ENCODE measurements around the gene KIAA0825. TPM values are rescaled to one million over a fixed set of nuclear protein-coding genes. Genes with fewer than 3 reads are reported as not detected.
A peak's percentile ranks its signal among the peaks of the same experiment; 100 is the strongest.
"Not testable (repeated sequence)": the region's sequence is repeated elsewhere in the genome, so short reads cannot be mapped to it uniquely, and the experiment has no call there.

The KIAA0825 gene
- polyA plus RNA-seq, 1 donor, result 5.2 TPM

DNA sequence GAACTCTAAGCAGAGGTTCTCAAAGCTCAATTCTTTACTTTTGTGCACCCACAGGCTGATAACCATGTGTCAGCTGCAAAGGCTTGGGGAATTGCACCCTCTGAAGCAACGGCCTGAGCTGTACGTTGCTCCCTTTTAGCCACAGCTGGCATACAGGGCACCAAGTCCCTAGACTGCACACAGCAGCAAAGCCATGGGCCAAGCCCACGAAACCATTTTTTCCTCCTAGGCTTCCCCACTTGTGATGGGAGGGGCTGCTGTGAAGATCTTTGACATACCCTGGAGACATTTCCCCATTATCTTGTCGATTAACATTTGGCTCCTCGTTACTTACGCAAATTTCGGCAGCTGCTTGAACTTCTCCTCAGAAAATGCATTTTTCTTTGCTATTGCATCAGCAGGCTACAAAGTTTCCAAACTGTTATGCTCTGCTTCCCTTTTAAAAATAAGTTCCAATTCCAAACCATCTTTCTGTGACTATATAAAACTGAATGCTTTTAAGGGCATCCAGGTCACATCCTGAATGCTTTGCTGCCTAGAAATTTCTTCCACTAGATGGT lies 23.0 kb downstream of the KIAA0825 start:
- DNase-seq, result no peak

DNA sequence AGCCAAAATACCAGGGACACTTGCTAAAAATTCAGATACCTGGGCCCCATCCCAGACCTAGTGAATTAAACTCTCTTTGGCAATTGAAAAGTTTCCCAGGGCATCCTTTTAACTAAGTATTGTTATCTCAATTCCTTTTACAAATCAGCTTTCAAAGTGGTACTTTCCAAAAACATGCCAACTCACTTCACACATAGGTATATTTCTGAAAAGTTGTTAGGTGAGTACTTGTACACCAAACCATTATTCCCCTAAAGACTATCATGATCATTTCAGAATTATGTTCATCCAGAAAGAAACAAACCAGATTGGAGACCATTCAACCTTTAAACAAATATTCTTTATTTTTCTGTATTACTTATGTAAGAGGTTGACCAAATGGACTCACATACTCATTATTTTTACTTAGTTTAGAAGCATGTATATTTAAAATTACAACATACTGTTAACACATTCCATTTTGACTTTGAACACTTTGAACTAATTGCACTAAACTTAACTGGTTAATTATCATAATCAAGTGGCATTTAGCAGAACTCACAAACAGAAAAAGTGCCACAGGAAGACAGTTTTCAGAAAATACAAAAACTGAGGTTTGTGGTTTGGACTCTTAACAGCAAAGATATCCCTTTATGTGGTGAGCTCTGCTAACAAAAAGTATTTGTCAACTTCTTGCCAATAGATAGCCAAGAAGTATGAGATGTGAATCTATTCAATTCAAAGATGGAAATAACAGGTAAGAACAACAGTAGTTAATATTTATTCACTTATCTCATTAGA lies 40.7 kb downstream of the KIAA0825 start:
- no peak for DNase-seq

DNA sequence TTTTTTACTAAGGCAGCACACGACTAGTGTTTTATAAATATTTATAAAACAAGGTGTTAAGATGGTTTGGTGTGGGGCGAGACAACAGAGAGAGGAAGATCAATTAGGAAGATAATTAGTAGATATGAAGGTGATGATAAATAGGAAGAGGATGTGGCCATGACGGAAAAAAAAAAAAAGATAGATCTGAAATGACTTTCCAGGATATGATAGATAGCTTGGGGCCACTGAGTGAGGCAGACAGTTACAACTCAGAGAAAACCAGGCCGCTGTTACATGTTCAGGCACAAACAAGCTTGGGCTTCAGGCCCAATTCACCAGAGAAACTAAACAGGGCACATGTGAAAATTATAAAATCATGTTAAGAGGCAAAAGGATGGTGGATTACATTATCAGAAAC lies 43.2 kb downstream of the KIAA0825 start:
- DNase-seq, result no peak

DNA sequence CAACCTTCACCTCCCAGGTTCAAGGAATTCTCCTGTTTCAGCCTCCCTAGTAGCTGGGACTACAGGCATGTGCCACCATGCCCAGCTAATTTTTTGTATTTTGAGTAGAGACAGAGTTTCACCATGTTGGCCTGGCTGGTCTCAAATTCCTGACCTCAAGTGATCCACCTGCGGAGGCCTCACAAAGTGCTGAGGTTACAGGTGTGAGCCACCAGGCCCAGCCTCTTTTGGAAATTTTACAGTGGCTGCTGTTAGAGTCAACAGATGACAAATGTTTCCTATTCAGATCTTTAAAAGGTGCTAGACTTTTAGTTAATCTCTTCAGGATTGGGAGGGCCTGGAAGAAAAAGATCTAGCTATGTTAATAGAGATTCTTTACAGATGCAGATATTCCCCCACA lies 45.1 kb downstream of the KIAA0825 start:
- DNase-seq, result not testable (repeated sequence)

DNA sequence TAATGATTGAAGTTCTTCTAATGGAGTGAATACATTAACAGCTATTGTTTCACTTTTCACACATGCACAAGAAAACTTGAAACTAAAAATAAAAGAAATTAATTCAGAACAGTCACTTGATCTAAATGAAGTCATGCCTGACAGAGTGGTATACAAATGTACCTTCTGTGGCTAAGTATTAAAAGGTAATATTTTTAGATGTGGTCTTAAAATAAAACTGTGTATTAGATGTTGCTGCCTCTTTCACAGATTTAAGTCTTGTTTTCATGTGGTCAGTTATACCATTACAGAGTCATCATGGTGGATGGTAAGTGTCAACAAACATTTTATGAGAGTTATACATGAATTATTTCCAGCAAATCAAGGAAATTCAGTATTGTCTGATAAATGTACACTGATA lies 47.0 kb downstream of the KIAA0825 start:
- DNase-seq, result no peak

DNA sequence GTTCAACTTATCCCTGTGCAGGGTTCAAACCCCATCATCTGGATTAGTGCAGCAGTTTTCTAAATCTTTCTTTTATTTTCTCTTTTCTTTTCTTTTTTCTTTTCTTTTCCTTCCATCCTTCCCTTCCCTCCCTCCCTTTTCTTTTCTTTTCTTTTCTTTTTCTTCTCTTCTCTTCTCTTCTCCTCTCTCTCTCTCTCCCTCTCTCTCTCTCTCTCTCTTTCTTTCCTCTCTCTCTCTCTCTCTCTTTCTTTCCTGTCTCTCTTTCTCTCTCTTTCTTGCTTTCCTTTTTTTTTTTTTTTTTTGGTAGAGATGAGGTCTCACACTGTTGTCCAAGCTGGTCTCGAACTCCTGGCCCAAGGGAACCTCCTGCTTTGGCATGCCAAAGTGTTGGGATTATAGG lies 53.6 kb downstream of the KIAA0825 start:
- DNase-seq, result no peak

DNA sequence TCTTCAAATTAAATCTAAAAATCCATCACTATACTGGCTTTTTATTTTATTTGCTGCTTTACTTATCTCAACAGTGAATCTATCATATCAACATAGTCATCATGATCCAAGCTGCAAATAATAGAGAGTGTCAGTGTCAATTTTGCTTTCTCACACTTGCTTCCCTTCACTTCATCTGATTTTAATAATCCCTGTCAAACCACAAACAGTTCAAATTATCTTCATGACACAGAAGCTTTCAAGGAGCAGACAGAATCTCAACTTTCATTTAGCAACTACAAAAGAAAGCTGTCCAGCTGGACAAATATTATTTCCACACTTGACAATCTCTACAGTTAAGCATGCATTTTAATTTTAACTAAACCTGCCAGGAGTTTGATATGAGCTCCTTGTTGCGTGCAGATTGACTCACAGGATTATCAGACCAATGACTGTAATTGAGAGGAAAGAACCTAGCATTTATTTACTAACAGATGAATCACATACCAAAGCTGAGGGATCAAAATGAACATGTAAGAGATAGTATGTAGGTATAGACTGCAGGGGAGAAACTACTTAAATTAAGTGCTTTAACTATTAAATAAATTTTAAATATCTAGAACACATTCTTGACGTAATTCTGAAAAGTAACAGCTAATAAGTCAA lies 56.0 kb downstream of the KIAA0825 start:
- no peak for DNase-seq

DNA sequence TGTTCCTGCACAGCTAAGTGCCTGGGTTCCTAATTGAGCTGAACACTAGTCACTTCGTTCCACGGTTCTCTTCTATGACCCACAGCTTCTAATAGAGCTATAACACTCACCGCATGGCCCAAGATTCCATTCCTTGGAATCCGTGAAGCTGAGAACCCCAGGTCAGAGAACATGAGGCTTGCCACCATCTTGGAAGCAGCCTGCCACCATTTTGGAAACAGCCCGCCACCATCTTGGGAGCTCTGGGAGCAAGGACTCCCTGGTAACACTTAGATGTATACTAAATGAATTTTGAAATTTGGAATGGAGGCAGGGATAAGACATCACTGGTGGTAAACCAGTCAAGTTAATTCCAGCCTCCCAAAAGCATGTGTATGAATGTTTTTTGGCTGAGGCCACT lies 60.4 kb downstream of the KIAA0825 start:
- no peak for DNase-seq

DNA sequence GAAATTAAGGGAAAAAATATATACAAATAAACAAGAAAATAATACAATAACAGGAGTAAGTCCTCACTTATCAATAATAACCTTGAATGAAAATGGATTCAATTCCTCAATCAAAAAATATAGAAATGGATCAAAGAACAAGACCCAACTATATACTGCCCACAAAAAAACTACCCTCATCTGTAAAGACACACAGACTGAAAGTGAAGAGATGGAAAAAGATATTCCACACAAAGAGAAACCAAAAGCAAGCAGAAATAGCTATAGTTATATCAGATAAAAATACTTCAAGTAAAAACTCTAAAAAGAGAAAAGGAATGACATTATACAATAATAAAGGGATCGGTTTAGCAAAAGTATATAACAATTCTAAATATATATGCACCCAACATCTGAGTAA lies 66.5 kb downstream of the KIAA0825 start:
- no peak for DNase-seq

DNA sequence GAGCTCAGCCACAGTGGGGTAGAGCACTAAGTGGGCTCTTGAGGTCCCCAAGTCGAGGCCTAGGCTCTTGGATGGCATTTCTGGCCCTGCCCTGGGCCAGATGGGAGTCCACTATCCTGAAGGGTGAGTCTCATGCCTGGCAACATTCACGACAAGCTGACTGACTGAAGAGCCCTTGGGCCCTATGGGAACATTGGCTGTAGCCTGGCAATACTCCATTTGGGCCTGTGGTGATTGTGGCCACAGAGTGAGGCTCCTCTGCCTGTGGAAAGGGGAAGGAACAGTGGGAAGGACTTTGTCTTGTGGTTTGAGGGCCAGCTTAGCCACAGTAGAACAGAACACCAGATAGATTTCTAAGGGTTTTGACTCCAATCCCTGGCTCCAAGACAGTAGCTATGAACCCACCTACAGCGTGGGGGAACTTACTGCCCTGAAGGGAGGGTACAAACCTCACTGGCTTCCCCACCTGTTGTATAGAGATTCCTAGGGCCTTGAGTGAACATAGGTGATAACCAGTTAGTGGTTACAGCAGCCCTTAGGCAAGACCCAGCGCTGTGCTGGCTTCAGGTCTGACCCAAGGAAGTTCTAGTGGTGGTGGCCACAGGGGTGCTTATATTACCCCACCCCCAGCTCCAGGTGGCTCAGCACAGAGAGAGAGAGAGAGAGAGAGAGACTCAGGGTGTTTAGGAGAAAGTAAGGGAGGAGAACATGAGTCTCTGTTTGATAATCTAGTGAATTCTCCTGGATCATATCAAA lies 72.4 kb downstream of the KIAA0825 start:
- no peak for DNase-seq

DNA sequence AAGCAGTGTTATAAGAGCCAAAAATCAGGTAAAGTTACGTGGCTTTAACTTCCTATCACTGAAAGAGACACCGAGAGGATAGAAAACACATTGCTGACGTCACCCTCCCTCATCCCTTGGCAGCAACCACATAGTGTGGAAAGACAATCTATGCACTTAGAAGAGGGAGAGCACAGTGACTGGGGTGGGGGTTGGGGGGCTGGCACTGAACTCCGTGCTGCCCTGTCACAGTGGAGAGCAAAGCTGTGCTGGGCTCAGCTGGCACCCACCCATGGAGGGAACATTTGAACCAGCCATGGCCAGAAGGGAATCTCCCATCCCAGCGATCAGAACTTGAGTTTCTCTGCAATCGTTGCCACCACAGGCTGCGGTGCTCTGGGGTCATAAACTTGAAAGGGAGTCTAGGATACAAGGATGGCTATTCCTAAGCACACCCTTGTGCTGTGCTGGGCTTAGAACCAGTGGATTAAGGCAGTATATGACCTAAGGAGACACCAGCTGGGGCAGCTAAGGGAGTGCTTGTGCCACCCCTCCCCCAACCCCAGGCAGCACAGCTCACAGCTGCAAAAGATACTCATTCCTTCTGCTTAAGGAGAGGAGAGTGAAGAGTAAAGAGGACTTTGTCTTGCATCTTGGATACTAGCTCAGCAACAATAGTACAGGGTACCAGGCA lies 73.4 kb downstream of the KIAA0825 start:
- no peak for DNase-seq

DNA sequence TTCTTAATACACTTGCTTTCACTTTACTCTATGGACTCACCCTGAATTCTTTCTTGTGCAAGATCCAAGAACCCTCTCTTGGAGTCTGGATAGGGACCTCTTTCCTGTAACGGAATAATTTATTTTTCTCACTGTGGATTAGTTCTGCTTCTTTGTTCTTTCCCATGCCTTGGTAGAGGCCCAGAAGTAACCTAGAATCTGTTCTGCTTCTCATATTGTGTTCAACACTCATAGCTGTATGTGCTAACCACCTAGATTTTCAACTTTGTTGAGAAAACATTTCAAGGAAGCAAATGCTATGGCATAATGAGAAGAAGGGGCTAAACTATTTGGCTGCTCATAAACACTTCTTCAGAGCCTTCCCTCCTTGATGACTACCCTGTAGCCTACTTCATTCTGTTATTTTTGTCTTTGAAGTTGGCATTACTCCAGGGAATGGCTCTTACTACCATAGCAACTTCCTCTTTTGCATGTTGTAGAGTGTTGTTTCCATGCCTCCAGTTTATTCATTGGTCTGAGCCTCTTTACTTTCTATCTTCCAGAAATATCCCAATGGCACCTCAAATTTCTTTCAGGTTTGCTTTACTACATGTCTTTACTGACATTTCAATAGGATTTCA lies 74.3 kb downstream of the KIAA0825 start:
- no peak for DNase-seq

DNA sequence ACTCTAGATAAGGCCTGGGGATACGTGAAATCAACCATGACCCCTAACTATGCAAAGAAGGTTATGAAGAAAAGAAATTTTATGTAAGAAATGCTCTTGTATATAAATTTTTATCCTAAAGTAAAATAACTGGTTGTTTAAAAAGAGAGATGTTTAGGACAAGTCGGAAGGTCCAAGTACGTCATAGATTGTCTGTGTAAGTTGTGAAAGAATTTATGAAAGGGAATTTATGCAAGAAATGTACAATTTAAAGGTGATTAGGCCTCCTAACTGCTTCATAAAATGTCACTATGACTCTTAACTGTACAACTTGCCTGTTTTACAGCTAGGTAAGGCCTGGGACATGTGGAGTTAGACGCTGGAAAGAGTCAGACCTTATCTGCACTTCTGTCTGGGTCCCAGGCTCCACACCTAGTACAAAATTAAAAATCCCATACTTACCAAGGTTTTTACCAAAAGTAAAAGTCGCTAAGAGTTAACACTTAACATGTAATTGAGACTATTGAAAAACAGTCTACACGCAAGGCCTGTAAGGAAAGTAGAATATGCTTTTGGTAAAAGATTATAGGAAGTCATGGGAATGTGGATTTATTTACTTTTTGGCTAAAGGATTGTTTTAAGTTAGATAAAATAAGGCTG lies 77.4 kb downstream of the KIAA0825 start:
- DNase-seq, result no peak

DNA sequence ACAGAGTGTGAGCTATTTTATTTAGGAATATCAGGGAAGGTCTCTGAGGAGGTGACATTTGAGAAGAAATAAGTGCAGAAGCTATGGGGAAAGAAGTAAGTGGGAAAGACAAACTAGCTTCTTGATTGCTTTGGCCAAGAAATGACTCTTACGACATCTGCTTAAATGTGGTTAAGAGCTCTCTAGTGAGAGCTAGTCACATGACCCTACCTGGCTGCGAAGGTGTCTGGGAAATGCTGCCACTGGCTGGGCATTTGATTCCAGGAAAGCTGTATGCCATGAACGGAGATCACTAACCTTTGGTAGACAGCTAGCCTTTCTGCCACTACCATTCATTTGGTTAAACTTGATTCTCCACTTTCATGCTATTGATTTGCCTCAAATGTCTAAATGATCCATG lies 80.1 kb downstream of the KIAA0825 start:
- no peak for DNase-seq

DNA sequence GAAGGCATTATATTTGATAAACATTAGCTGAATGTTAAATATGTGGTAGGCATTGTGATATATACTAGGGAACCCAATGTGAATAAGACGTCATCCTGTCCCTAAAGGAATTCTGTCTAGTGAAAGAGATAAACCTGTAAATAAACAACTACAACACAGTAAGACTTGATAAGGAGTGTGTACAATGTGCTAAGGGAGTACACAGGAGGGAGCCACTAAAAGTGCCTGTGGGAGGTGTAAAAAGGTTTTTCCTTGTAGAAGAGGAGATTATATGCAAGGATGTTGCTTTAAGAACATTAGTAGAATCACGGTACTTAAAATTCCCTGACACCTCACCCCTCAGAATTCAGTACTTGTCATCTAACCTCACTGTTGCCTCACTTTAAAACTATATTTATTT lies 91.7 kb downstream of the KIAA0825 start:
- no peak for DNase-seq

DNA sequence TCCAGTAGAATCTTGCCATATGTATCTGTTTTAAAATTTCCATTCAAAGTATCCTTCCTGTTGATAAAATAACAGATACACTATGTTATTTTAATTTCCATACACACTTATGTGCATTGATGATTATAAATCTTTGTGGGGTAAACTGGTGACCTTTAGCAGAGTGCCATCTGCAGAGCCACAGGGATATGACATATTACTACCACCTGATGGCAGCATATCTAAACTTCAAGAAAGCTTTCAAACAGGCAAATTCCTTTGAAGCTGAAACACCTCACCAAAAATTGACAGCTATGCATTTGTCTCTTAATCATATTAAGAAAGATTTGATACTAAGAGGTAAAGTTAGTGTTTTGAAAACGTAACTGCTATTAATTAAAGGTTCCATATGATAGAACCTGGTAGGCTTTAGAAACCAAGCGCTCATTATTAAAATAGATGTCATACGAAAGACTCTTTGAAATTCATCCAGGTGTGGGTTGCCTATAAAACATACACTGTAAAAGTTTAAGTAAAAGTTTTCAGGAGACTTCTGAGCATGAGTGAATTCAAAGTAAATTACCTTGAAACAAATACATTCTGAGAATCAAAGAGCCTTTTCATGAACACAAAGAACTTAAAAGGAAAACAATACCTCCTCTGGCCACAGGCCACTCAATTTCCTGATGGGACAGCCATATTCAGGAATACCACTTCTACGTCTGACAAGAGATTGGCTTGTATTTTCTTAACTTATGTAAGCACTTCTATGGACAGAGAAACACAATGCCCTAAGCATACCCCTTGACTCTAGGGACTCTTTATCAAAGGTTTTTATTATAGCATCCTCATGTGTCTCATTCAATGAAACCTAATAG lies 93.3 kb downstream of the KIAA0825 start:
- DNase-seq, result peak; percentile 12

DNA sequence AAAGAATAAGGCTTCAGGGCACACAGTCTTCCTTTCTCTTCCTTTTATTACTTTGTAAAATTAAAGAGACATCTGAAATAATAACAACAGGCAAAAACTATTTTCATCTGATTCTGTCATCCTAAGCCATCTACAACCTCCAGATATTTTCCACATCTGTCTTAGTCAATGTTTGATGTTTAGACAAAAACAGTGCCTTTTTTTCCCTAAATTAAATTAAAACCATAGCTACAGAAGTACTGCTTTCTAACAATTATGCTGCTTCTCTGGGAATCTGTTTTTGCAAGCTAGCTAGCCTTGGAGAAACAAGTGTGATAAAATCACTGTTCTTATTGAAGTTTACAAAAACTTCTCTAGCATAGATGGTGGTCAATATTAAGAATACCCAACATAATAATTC lies 95.4 kb downstream of the KIAA0825 start:
- no peak for DNase-seq

DNA sequence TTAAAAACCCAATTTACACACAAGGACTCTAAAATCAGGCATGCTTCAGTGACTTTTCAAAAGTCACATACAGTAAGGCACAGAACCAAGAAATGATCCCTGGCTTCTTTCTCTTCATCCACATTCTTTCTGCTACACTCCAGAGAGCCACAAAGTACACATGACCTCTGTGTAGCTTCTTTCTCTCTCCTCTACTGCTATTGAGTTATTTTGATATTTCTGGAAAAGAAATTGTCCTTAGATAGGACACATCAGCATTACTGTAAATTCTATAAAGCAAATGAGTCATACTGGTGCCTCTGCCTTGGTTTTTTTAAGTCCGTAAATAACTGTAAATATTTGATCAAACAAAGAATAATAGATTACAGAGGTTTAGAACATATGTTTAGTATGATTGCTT lies 96.3 kb downstream of the KIAA0825 start:
- no peak for DNase-seq

DNA sequence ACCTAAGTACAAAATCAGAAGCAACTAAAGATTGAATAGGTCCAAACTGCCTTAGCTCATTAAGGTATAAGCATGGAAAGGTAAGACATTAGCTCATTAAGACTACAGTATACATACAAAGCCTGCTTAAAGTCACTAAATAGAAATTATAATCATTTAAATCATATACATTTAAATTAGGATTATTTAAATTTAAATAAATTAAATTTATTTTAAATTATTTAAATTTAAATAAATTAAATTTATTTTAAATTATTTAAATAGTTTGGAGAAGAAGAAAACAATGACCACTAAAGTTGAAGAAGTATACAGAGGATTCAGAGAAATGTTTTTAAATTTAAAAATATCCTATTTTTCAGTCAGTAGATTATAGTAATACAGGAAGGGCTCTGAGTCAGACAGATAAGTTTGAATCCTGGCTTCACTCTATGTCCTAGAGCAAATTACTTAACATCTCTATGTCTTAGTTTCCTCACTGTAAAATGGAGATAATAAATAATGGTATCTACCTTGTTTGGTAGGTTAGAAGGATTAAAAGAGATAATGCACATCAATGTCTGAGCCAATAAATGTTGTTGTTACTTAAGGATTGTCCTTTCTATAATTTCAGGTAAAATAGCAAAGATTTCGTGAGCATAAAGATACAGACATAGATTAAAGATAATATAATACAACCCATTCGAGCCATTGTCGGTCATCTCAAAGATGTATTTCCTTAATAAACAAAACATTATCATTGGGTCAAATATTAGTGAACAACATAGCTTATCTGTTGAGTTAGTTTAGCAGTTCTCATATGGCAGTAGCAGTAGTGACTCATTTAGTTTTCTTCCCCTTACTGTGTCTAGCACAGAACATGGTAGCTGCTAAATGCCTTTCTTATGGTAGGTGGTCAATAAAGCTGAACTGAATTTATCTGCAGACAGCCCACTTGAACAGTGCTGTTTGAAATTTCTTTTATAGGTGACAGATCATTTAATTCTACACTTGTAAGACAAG lies 100.6 kb downstream of the KIAA0825 start:
- no peak for DNase-seq

Data from left kidney (tissue), 2 donors.